NCI-H82 (cell line): ENCODE measurements around the gene KAT7.
"Not testable (repeated sequence)": the region's sequence is repeated elsewhere in the genome, so short reads cannot be mapped to it uniquely, and the experiment has no call there.

Experiments used
- DNase-seq: peaks from one replicate; lab custom pipeline; 2025; lab: John Stamatoyannopoulos, UW

KAT7 gene

GRCh38 chr17:49788478-49789242 is at the start of gene KAT7:
TSS of gene KAT7 (plus strand) at chr17:49788681. CDS start at chr17:49788835, 154 bp downstream.
- peak; percentile 100 for DNase-seq

- peak; percentile 64 for DNase-seq
Observed at GRCh38 chr17:49739641-49740271, 48.7 kb upstream of the KAT7 start.

DNA sequence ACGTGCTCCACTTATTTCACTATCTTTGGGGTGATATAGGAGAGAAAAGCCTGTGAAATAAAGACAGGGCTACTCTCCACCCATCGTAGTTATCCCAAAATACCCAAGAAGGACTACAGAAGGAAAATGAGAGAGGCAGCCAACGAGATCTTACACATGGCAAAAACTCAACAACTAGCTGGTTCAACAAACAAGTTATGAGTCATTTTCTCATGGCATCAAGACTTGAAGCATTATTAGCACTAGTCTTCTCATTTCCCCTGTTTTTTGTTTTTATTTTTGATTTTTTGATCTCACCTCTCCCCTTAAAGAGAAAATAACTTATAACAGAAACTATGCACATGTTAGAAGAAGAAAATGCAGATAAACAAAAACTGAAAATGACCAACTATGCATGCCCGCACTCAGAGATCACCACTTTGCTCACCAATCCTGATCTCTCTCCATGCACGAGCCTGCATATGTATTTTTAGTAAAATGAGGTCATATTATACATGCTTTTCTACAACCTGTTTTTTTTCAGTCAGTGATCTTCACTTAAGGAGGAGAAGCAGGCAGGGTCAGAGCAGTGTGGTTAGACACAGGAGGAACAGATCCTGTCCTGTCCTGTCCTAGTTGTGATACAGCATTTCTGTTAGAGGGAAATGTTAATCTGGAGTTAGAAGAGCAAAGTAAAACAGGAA is 47.3 kb upstream of the KAT7 start:
- DNase-seq = no peak

DNA sequence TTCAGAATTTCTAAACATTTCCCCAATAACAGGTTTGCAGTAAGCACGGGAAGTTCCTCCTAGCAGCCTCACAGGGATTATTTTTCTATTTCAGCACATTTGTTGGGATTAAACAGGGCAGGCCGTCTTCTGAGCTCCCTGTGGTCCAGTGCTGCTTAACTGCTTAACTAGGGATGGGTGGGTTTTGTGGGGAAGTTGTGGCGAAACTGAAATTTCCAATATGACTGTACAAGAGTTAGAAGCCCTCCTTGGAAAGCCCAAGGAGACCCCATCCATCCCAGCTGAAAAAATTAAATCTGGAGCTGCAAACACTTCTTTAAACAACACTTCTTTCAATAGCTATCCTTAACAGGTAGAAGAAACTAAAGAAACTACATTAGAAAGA is 46.8 kb upstream of the KAT7 start:
- peak; percentile 47 for DNase-seq

DNA sequence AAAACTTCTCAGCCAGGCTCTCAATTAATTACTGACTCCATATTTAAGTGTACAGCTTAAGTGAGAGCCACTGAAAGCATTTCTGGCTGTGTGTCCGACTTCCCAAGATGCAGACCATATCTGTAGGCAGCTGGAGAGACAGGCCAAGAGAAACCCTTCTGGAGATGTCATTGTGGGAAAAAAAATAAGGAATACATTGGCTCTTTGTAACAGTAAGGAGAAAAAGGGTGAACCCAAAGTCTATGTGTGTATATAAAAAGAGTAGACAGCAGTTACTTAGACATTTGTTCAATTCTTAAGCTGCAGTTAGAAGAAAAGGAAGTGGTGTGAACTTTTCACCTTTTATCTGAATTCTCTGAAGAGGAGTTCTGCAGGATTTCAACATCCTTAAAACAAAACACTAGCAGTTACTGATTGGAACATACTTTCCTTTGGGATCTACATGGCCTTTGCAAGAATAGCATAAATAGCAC is 46.3 kb upstream of the KAT7 start:
- peak; percentile 39 for DNase-seq

GRCh38 chr17:49745175-49746139 is 43.0 kb upstream of the KAT7 start:
- peak; percentile 35 for DNase-seq

- no peak for DNase-seq
Observed at GRCh38 chr17:49746791-49747490, 41.5 kb upstream of the KAT7 start.

DNA sequence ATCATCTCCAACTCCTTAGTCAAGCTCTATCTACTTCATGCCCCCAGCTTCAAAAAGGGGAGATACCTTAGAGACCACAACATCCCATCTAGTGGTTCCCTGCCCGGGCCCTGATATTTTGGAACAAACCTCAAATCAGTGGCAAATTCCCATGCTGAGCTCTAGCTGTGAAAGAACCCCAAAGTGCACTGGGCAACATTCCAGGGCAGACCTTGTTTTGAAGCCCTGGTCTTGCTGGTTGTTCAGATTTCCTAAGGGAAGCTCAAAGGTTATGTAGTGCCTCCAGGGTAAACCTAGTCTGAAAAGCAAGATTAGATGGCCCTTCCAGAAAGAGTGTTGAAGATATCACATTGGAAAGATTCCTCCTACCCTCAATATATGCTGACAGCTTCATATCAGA is 40.8 kb upstream of the KAT7 start:
- DNase-seq = no peak

DNA sequence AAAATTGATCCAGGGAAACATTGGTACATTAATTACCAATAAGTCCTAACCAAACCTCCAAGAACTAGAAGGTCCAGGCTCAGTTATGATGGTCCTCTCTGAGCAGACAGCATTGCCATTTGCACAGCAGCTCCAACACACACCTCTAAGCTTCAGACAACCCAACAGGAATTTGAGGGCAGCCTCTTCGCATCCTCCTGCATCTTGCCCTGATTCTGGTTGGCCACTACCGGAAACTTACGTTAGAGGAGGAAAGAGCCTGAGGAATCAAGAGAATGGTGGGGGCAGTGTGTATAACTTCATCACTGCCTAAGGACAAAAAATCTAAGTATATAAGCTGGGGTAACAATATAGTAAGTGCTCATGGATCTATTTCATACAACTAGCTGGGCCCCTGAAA is 40.3 kb upstream of the KAT7 start:
- no peak for DNase-seq

DNA sequence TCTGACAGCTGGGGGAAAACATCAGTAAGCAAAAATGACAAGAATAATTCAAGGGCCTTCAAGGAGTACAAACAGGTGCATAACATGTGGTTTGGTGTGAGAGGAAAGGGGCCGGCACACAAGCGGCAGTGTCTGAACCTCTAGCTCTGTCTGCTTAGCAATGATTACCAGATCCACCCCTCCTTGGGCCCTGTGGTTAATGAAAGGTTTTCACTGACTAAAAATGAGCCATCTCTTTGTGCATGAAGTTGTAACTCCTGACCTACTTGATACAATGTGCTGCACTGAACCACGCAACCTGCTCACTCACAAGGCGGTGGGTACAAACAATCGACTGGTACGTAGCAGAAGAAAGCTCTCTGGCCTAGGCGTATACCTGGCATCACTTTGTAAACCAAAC is 39.7 kb upstream of the KAT7 start:
- DNase-seq = no peak

DNA sequence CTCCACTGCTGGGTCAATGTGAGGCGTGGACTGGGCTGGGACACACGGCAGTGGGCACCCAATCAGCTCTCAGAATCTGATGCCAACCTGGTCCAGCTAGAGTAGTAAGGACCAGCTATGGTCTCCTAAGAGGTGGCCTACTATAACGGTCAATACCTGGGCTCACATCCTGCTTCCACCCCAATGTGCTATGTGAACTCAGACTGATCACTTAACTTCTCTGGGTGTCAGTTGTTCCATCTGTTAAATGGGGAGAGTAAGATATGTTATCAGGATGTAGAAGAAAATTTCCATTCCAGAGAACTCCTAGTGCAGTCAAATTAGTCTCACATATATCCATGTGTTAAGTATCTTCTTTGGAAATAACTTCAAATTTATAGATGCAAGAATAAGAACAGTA is 38.8 kb upstream of the KAT7 start:
- DNase-seq = no peak

DNA sequence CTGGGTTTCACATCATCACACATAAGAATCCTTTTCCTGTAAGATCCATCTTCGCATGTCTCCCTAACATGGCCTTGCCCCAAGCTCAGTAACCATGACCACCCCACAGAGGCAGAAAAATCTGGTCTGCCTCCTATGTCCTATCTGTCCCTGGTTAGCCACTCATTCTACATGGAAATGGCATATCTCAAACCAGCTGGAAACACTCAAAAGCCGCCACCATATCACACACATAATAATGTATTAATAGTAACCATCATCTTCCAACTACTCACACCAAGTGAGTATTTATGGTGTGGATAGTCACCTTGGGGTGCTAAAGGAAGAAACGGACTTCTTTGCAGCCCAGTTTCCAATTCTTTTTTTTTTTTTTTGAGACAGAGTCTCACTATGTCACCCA is 36.0 kb upstream of the KAT7 start:
- no peak for DNase-seq

DNA sequence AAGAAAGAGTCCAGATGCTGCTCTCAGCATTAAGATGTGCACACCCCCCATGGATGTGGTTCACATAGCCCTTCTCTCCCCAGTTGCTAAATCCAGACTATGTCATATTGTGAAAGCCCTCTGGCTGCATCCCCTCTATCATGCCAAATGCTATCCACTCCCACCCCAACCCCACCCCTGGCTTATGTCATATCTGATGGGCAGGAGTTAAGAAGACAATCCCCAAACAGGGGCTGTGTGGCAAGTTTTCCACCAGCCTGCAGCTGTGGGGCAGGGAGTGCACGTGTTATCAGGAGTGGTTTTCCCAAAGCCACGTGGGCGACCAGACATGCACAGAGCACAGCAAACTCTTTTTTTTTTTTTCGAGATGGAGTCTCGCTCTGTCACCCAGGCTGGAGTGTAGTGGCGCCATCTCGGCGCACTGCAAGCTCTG is 34.5 kb upstream of the KAT7 start:
- DNase-seq = no peak

GRCh38 chr17:49755663-49756283 is 32.7 kb upstream of the KAT7 start:
- peak; percentile 52 for DNase-seq

- DNase-seq = no peak
Observed at GRCh38 chr17:49756323-49757150, 31.9 kb upstream of the KAT7 start.

DNA sequence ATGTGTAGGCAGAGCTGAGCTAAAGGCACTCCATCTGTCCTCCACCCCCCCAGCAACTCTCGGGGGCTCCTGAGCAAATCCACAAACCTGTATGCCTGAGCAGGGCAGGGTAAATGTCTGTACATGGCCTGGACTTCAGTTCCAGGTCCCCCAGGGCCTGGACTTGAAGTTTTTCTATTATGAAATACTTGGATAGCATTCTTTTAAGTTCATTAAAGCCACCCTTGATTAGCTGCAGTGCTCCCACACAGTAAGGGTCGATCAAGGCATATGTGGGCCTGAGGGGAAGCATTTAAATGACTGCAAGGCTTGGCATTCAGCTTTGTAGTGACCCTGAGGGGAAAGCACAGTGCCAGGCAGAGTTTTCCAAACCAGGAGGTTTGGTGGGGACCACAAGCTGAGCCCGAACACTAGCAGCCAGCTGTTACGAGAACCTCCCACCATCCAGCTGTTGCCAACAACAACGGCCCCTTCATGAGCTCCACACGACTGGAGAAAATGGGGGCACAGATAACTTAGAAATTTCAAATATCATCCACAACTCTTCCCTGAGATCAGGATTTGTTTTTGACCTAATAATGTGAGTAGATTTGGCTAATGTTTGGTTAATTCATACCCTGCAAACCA is 31.2 kb upstream of the KAT7 start:
- DNase-seq = no peak

- DNase-seq = not testable (repeated sequence)
Observed at GRCh38 chr17:49758464-49759010, 29.9 kb upstream of the KAT7 start.

GRCh38 chr17:49759203-49759602 is 29.3 kb upstream of the KAT7 start:
- DNase-seq = no peak

GRCh38 chr17:49760296-49760695 is 28.2 kb upstream of the KAT7 start:
- no peak for DNase-seq
